Measurements from ENCODE around the gene PDCD11.

Gene PDCD11

DNA sequence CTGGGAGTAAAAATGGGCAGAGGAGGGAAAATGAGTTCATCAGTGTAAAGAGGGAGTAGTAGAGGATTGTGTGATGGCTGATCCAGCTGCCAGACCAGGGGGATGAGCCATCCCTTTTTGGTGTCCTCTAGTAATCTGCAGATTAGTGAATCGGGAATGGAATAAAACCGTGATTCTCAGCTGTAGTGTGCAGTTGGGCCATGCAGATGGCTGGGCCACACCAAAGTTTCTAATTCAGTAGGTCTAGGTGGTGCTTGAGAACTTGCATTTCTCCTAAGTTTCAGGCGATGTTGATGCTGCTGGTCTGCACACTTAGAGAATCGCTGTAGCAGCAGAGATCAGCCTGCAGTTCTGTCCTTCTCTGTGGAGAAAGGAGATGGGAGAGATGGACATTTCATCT lies 22.7 kb downstream of the PDCD11 start:
- DNase-seq, result no peak

DNA sequence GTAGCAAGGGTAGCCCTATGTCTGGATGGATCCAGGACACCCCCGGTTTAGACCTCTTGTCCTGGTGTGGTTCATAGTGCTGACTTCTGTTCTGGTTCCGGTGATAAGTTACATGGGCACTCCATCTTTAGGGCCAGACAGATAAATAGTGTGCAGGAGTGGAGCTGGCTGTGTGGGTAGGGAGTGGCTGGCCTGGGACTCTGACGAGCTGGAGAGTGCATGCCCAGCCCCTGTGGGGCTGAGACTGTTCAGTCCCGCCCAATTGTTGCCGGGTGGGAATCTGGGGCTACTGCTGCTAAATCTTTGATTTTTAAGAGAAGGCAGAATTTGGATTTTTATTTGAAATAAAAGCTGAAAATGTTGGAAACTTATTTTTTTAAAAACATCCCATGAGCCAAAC lies 27.3 kb downstream of the PDCD11 start:
- no peak for DNase-seq

DNA sequence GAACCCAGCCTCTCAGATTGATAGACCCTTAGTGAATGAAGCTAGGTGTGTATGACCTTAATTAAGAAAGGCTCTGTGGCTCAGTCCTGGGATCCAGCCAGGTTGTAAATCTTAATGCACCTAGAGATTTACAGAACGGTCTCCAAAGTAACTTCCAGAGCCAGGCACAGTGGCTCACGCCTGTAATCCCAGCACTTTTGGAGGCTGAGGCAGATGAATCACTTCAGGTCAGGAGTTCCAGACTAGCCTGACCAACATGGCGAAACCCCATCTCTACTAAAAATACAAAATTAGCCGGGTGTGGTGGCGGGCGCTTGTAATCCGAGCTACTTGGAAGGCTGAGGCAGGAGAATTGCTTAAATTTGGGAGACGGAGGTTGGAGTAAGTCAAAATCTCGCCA lies 31.4 kb downstream of the PDCD11 start:
- no peak for DNase-seq

DNA sequence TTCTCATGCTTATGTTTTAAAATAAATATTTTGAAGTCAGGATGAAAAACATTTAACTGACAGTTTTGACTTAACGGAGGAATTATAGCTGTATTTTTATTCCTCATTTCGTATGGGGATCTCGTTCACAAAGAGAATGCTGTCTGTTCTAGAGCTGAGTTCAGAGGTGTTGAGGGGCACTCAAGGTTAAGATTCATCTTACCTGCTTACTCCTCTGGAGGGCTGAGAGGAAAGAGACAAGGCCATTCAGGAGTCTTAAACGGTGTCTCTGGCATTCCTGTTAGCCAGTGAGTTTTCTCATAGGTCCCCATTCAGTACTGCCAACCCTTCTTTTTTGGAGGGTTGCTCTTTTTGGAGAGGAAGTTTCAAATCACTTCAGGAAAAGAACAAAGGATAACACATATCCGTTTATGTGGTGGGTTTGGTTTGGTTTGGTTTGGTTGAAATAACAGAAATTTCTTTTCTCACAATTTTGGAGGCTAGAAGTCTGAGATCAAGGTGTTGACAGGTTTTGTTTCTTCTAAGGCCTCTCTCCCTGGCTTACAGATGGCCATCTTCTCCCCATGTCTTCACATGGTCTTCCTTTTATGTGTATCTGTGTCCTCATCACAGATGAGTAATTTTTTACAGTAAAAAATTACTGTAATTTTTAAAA lies 32.7 kb downstream of the PDCD11 start:
- no peak for DNase-seq

- no peak for DNase-seq
These were observed 33.2 kb downstream of the PDCD11 start for GRCh38 chr10:103429647-103430046.

GRCh38 chr10:103431902-103432301 lies 35.5 kb downstream of the PDCD11 start:
- DNase-seq, result no peak

DNA sequence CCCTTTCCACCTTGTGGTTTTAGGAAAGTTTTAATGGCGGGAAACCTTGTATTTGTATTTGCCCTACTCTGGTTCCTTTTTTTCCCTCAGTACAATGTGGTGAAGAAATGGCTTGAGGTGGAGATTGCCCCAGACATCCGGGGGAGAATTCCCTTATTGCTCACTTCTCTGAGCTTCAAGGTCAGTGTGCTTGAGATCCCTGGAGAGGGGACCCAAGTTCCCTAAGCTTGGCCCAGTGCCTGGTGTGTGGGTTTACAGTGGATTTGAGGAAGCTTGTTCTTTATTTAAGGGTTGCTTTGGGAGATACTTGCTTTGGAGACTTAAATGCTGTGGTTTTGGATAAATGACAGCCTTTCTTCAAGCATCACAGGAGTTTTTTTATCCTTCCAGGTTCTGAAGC lies 37.4 kb downstream of the PDCD11 start:
- DNase-seq, result no peak

- DNase-seq, result no peak
These were observed 43.4 kb downstream of the PDCD11 start for GRCh38 chr10:103439776-103440175.

DNA sequence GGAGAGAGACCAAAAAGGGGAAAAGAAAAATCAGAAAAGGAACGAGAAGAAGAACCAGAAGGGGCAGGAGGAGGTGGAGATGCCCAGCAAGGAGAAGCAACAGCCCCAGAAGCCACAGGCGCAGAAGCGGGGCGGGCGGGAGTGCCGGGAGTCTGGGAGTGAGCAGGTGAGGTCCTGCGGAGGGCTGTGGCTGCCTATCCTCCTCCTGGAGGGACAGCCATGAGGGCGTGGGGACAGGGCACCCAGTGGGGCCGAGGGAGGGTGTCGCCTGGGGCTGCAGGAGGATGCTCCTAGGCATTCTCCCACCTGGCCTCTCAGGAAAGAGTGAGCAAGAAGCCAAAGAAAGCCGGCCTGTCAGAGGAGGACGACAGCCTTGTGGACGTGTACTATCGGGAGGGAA lies 44.0 kb downstream of the PDCD11 start:
- DNase-seq, result no peak

GRCh38 chr10:103441206-103441605 lies 44.8 kb downstream of the PDCD11 start:
- DNase-seq, result no peak

DNA sequence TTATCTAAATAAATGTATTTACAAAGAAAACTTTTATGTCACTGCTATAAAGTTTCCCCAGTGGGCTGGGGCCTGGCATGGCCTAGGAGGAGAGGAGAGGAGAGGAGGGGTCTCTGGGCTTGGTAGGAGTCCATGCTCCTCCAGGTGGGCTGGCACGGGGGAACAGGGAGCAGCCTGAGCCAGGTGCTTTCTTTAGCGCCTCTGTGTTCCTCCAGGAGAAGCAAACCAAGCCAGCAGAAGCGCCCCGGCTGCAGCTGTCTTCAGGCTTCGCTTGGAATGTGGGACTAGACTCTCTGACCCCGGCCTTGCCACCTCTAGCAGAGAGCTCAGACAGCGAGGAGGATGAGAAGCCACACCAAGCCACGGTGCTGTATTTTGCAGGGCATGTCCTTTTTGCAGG lies 45.2 kb downstream of the PDCD11 start:
- no peak for DNase-seq

DNA sequence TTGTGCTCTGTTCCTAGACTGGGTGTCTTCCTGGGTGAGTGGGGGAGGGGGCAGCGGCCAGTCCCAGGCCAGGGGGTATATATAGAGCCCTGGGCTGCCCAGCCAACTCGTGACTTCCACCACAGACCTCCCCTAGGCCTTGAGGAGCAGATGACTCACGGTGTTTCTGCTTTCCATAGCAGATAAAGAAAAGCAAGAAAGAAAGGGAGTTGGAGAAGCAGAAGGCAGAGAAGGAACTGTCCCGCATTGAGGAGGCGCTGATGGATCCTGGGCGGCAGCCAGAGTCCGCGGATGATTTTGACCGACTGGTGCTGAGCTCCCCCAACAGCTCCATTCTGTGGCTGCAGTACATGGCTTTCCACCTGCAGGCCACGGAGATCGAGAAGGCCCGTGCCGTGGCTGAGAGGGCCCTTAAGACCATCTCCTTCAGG lies 45.6 kb downstream of the PDCD11 start:
- DNase-seq, result no peak

GRCh38 chr10:103443475-103444185 lies 47.2 kb downstream of the PDCD11 start:
- DNase-seq, result no peak

DNA sequence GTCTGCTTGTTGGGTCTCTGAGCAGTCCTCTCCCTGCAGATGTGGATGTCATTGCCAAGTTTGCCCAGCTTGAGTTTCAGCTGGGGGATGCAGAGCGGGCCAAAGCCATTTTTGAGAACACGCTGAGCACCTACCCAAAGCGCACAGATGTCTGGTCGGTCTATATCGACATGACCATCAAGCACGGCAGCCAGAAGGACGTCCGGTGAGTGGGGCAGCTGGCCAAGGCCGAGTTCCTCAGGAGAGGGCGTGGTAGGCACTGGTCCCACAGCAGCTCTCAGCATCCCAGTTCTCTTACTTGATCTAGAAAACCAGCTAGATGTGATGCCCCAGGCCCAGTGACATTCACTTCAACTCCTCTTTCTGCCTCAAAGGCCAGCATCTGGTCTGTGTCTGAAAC lies 48.1 kb downstream of the PDCD11 start:
- no peak for DNase-seq

- no peak for DNase-seq
These were observed 48.9 kb downstream of the PDCD11 start for GRCh38 chr10:103445366-103445765.

DNA sequence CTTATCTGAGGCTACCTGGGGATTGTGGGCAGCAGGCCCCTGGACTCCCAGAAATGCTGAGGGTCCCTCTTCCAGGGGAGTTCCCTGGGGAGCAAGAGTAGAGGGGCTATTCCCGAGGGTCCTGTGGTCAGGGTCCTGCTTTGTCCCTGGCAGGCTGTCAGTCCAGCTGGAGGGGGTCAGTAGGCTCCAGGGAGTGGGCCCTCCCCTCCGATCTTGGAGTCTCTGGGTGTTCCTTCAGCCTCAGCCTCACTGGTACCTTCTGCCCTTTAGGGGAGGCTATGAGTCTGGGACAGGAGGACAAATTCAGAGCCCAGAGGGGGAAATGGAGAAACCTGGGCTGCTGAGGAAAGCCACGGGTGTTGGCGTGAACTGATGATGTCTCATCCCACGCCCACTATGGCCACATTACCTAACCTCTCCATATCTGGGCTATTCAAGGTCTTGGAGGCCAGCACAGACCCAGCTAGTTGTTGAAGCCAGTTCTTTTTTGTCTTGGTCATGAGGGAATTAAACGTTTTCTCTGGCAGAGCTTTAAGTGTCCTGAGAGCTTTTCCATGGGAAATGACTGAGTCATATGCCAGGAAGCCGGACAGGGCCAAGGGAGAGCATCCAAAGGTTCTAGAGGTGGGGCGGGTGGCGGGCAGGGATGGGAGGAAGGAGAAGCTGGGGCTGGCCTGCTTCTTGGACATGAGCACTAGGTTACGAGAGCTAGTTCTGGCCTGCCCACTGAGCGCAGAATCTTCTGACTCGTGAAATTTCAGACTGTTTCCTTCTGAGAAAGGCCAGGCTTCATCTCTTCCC lies 49.5 kb downstream of the PDCD11 start:
- no peak for DNase-seq

DNA sequence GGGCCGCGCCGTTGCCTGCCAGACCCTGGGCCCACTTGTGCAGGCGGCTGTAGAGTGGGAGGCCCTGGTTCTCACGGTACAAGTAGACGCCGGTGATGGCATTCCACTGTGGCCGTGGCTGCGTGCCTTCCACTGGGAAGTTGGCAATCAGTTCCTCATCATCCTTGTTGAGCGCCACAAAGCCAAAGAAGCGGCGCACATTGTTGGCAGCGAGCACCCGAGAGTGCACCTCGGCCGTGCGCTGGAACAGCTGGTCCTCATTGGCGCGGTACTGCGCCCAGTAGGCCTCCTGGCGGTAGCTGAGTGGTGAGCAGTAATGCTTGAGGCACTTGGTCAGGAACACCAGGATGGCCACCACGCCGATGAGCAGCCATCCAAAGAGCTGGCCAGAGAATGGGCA lies 50.8 kb downstream of the PDCD11 start:
- no peak for DNase-seq

- no peak for DNase-seq
These were observed 52.3 kb downstream of the PDCD11 start for GRCh38 chr10:103448746-103449145.

DNA sequence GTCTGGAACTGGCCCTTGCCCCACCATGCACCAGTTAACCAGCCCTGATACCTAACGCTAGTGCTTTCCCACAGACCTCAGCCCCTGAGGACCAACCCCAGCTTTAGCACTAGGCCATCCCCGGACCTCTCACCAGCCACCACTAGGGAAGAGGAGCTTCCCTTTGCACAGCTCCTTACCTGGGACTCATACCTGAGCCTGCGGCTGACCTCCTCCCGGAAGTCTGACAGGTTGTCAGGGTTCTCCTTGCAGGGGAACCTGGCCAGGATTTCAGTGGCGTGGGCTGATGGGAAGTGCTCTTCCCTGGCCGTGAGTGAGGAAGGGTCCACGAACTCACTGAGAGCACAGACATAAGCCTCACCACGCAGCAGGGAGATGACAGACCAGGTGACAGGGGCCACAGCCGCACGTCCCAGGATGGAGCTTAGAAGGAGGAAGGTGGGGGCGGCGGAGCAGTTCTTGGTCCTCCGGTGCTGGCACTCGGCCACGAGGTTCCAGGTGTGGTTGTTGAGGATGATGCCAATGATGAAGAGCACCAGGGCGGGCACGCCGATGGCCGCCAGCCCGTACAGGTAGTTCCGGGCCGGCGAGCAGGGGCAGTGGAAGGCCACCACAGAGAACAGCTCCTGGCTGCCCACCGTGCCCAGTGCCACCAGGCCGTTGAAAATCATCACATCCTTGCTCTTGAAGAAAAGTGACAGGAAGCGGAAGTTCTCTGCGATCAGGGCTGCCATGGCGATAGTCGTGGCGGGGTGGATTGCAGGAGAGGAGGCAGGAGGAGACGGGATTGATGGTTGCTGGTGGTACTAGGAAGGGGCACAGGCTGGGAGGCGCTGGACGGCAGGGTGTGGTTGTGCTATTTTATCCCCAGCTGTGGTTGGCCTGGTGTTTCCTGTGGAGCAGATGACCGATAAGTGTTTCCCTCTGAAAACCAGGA lies 53.0 kb downstream of the PDCD11 start:
- DNase-seq, result no peak

DNA sequence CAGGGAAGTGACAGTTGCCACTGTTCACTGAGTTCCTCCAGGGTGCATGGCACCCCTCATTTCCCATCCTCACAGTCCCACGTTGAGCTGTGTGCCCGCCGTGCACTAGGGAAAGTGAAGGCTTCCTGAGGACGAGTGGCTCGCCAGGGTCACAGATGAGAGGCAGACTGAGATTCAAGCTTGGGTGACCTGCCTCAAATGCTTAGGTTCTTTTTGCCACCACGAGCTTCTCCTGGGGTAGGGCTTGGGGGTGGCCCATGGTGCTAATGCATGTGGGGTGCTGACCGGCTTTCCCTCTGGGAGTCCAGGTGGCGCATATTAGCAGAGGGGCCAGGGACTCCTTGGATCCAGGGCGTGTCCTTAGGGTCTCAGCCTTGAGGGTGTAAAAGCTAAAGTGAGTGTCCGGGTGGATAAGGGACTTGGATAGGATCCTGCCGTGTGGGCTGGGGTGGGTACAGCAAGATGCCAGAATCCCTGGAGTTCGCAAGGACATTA lies 53.8 kb downstream of the PDCD11 start:
- no peak for DNase-seq

GRCh38 chr10:103451091-103451813 lies 54.8 kb downstream of the PDCD11 start:
- DNase-seq, result peak; percentile 36
